CD4-positive, alpha-beta T cell treated with Interleukin-2 at 100 ng/mL for 4 hours (primary cell): ENCODE results near the gene MMP19.
"Not testable (repeated sequence)": the region's sequence is repeated elsewhere in the genome, so short reads cannot be mapped to it uniquely, and the experiment has no call there.

Experiments
- DNase-seq: peaks from one replicate; pipeline ENCODE4 v3.0.0-alpha.2; 2020; ENCODE audit warnings: low spot score

The MMP19 gene

GRCh38 chr12:55842681-55843429, at the start of gene MMP19:
TSS of gene MMP19 (minus strand) at chr12:55842936. CDS start at chr12:55842830, 106 bp downstream.
- DNase-seq: no peak

GRCh38 chr12:55891310-55891709, 48.6 kb upstream of the MMP19 start:
- DNase-seq: no peak

GRCh38 chr12:55885113-55885512, 42.4 kb upstream of the MMP19 start:
- DNase-seq: no peak

- DNase-seq: no peak
Observed at GRCh38 chr12:55877824-55878223, 35.1 kb upstream of the MMP19 start.

- DNase-seq: no peak
Observed at GRCh38 chr12:55875704-55876467, 33.1 kb upstream of the MMP19 start.

GRCh38 chr12:55874443-55874842, 31.7 kb upstream of the MMP19 start:
- no peak for DNase-seq

- DNase-seq: not testable (repeated sequence)
Observed at GRCh38 chr12:55866454-55867004, 23.8 kb upstream of the MMP19 start.

- no peak for DNase-seq
Observed at GRCh38 chr12:55865327-55865726, 22.6 kb upstream of the MMP19 start.

GRCh38 chr12:55862931-55863330, 20.2 kb upstream of the MMP19 start:
- not testable (repeated sequence) for DNase-seq

GRCh38 chr12:55862286-55862685, 19.6 kb upstream of the MMP19 start:
- DNase-seq: no peak

- no peak for DNase-seq
Observed at GRCh38 chr12:55861871-55862270, 19.1 kb upstream of the MMP19 start.

- no peak for DNase-seq
Observed at GRCh38 chr12:55861396-55861795, 18.7 kb upstream of the MMP19 start.

- no peak for DNase-seq
Observed at GRCh38 chr12:55852740-55853139, 10.0 kb upstream of the MMP19 start.

GRCh38 chr12:55850893-55851292, 8.2 kb upstream of the MMP19 start:
- no peak for DNase-seq

- no peak for DNase-seq
Observed at GRCh38 chr12:55850401-55850800, 7.7 kb upstream of the MMP19 start.

GRCh38 chr12:55849616-55850343, 7.0 kb upstream of the MMP19 start:
- DNase-seq: no peak

- DNase-seq: peak; percentile 16
Observed at GRCh38 chr12:55847603-55848291, 5.0 kb upstream of the MMP19 start.

GRCh38 chr12:55847033-55847432, 4.3 kb upstream of the MMP19 start:
- DNase-seq: no peak

- no peak for DNase-seq
Observed at GRCh38 chr12:55845785-55846496, 3.2 kb upstream of the MMP19 start.

- no peak for DNase-seq
Observed at GRCh38 chr12:55845361-55845760, 2.6 kb upstream of the MMP19 start.

- DNase-seq: no peak
Observed at GRCh38 chr12:55844961-55845360, 2.2 kb upstream of the MMP19 start.
